ENCODE measurements around the gene RCL1.
"Not testable (repeated sequence)": the region's sequence is repeated elsewhere in the genome, so short reads cannot be mapped to it uniquely, and the experiment has no call there.

The RCL1 gene

GRCh38 chr9:4792572-4793458, at the start of gene RCL1:
TSS of gene RCL1 (plus strand) at chr9:4792944. CDS start at chr9:4793092, 148 bp downstream.
- peak; percentile 76 to 84 for DNase-seq (ENCODE audit: low read depth in 2 of 2)

GRCh38 chr9:4743131-4743875, 49.4 kb upstream of the RCL1 start:
- no peak for DNase-seq (ENCODE audit: low read depth in 2 of 2)

DNA sequence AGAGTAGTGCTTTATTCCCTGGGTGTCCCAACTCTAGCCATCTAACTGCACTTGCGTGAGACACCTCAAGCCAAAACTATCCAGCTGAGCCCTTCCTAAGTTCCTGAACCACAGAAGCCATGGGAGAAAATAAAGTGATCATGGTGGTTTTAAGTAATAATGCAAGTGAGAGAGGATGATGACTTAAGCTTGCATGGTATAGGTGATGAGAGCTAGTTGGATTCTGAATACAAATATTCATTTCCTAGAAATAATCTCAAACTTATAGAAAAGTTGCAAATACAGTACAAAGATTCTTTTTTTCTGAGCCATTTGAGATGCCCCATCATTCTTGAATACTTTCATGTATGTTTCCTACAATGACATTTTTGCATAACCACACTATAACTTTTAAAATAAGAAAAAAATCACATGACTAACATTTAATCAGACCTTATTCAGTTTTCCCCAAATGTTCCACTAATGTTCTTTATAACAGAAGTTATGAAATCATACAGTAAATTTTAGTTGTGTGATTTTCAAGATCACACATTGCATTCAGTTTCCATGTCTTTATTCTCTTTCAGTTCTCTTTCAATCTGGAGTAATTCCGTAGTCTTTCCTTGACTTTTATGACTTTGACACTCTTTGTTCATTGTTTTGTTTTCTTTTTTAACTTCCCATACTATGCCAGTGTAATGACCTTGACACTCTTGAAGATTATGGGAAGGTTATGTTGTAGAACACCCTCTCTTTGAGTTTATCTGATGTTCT, 46.3 kb upstream of the RCL1 start:
- DNase-seq (ENCODE audit: low read depth in 2 of 2) = no peak

DNA sequence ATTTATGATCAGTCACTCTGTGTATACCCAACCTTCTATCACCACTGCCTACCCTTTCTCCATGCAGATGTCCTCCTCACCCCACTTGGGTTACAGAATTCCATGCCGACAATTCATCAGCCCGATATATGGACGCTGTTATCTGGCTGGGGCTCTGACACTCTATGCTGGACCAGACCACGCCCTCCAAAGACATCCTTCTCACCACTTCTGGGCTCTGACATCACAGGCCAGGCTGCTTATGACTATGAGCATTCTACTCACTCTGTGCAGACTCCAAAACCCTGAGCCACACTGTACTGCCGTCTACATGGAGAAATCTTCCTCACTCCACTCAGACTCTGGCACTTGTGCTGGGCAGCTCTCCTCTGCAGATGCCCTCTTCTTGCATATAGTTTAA, 44.1 kb upstream of the RCL1 start:
- no peak for DNase-seq (ENCODE audit: low read depth in 2 of 2)

- DNase-seq (ENCODE audit: low read depth in 2 of 2) = no peak
Observed at GRCh38 chr9:4750023-4750673, 42.6 kb upstream of the RCL1 start.

DNA sequence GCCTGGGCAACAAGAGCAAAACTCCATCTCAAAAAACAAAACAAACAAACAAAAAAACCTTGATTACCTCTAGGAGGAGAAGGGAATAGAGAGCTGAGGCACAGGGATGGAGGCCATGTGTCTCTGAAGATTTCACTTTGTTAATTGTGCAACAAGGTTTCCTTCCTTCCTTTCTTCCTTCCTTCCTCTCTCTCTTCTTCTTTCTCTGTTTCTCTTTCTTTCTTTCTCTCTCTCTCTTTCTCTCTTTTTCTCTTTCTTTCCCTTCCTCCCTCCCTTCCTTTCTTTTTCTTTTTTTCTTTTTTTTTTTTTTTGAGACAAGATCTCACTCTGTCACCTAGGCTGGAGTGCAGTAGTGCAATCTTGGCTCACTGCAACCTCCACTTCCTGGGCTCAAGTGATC, 38.2 kb upstream of the RCL1 start:
- DNase-seq (ENCODE audit: low read depth in 2 of 2) = not testable (repeated sequence)

DNA sequence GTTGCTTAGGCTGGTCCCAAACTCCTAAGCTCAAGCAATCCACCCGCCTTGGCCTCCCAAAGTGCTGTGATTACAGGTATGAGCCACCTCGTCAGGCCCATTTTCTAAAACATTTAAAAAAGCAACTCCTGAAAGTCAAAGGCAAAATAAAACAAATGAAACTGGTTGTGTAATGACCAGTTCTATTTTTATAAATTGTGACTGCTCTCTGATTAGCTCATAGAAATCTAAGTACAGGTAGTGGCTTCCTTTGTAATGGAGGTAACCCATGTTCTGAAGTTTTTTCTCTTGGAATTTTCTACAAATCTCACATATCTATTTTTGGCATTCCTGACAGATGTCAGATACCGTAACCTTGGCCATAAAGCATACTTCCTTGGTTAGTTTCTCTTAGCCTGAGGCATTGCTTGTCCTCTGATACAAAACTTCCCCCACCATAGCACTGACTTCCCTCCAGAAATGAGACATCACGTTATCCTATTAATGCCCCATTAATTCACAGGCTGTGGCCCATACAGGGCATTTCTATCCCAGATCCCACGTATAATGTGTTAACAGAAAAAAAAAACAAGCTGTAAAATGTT, 37.6 kb upstream of the RCL1 start:
- no peak for DNase-seq (ENCODE audit: low read depth in 2 of 2)

DNA sequence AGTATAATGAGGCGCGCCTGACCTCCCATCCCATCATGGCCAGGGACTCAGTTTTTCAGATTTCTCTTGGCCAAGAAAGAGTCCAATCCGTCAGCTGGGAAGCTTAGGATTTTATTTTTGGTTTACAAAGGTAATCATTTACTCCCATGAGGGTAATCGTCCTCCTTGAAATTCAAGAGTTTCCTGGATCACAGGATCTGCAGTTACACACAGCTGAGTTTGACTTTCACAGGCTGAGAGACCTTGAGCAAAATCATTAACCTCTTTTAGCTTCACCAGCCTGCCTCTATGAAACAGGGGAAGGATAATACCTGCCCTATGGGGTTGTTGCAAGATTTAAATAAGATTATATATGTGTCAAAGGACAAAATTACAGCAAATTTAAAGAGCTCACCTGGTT, 36.3 kb upstream of the RCL1 start:
- DNase-seq (ENCODE audit: low read depth in 2 of 2) = no peak

DNA sequence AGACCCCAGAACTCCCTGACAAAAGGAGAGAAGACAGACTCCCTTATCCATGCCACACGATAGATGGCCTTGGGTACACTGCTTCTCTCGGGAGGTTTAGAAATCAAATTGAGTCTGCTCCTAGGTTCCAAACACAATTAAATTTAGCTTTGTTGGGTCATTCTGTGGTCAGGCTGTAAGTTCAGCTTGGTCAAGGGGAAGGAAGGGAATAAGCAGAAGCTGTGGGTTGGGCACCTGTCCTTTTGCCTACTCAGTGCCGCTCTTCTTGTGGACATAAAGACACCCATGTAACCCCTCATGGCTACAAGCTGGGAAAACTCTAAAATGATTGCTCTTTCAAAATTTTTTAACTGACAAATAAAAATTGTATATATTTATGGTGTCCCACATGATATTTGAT, 32.6 kb upstream of the RCL1 start:
- DNase-seq (ENCODE audit: low read depth in 2 of 2) = no peak

GRCh38 chr9:4762108-4762885, 30.4 kb upstream of the RCL1 start:
- DNase-seq (ENCODE audit: low read depth in 2 of 2) = peak; percentile 20 to 29

GRCh38 chr9:4762886-4763541, 29.7 kb upstream of the RCL1 start:
- DNase-seq (ENCODE audit: low read depth in 2 of 2) = no peak

DNA sequence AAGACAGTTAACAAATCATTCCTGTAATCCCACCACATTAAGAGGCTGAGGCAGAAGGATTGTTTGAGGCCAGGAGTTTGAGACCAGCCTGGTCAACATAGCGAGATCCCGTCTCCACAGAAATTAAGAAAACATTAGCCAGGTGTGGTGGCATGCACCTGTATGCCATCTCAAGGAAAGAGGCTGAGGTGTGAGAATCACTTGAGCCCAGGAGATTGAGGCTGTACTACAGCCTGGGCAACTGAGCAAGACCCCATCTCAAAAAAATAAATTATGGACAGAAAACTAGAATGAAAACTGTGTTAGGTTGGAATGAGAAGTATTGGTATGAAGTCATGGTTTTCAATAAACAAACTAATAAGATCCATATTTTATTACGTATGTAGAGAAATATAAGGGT, 28.7 kb upstream of the RCL1 start:
- DNase-seq (ENCODE audit: low read depth in 2 of 2) = no peak

DNA sequence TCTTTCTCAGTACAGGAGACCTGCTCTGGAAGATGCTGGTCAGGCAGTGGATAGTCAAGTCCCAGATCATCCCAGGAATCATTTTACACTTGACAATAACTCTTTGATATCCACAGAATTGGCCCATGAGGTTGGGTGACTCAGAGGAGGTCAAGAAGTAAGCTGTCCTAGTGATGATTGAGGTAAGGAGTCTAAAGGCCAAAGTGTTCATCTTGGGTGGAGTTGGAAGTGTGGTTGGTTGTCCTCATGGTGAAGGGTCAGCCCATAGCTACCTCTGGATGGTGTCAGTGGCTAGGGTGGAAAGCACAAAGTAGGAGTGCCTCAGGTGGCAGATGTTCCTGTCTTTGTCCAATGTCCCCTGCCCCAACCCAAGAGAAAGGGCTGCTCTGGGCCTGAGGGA, 24.1 kb upstream of the RCL1 start:
- DNase-seq (ENCODE audit: low read depth in 2 of 2) = no peak

DNA sequence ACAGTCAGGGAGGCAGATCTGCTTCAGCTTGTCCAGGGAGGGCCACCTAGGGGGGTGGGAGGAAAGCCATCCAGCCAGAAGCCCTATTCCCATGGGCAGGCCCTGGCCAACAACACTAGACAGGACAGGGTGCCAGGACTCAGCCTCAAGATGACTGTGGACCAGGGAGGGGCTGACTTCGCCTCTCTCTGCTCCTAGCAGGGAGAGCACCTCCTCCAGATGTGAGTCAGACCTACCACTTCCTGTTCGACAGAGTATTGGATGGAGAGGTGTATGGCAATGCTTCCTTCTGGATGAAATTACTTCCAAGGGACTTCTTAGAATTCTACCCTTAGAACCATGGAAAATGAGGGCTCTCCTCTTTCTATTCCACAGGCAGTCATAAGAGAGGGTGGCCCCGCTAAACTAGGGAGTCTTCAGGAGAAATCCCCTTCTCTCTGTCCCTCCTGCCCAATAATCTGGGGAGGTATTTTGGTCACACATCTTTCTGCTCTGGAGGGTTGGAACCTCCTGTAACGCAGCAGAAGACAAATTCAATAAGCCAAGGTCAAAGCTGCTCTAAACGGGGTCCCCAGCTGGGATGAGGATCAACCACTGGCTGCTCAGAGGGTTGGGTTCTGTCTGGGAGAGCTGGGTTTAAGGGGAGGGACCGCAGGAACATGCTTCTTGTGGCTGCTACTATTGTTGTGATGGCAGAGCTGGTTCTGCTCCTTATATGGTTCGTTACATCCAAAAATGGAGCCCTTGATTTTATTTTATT, 23.2 kb upstream of the RCL1 start:
- no peak for DNase-seq (ENCODE audit: low read depth in 2 of 2)

DNA sequence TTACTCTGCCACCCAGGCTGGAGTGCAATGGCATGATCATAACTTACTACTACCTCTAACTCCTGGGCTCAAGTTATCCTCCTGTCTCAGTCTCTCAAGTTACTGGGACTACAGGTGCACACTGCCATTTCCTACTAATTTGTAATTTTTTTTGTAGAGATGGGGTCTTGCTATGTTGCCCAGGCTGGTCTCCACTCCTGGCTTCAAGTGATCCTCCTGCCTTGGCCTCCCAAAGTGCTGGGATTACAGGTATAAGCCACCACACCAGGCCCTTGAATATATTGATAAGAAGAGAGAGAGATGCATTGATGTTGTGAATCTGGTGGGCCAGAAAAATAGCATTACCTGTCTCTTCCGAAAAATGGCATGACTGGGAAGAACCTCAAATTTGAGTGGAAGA, 21.0 kb upstream of the RCL1 start:
- no peak for DNase-seq (ENCODE audit: low read depth in 2 of 2)

DNA sequence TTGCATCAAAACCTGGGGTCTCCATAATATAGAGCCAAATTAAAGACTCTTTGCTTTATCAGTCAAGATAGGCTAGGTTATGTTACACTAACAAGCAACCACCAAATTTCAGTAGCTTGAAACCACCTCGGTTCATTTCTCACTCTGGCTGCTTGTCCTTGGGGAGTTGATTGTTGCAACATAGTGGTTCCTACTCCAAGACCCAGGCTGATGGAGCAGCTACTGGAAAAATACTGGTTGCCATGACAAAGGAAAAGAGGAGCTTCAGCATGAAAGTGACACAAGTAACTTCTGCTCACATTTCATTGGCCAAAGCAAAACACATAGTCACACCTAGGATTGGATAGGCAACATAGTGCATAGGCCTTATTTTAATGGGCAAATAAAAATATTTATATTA, 18.5 kb upstream of the RCL1 start:
- no peak for DNase-seq (ENCODE audit: low read depth in 2 of 2)

DNA sequence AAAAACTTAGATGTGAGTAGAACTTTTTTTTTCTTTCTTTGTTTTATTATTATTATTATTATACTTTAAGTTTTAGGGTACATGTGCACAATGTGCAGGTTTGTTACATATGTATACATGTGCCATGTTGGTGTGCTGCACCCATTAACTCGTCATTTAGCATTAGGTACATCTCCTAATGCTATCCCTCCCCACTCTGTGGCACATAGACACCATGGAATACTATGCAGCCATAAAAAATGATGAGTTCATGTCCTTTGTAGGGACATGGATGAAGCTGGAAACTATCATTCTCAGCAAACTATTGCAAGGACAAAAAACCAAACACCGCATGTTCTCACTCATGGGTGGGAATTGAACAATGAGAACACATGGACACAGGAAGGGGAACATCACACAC, 17.8 kb upstream of the RCL1 start:
- DNase-seq (ENCODE audit: low read depth in 2 of 2) = not testable (repeated sequence)

GRCh38 chr9:4780651-4781050, 12.1 kb upstream of the RCL1 start:
- no peak for DNase-seq (ENCODE audit: low read depth in 2 of 2)

GRCh38 chr9:4781408-4781807, 11.3 kb upstream of the RCL1 start:
- DNase-seq (ENCODE audit: low read depth in 2 of 2) = no peak

Measured in fibroblast of skin of left biceps (primary cell).